Fibroblast of skin of left quadriceps (primary cell): Measurements from ENCODE around the gene ASB5.

Experiments used
- DNase-seq, 2 experiments: peaks; one replicate each; pipeline ENCODE4 v3.0.0-alpha.2; 2013; ENCODE audit warnings: low read depth in 2 of 2

Gene ASB5

DNA sequence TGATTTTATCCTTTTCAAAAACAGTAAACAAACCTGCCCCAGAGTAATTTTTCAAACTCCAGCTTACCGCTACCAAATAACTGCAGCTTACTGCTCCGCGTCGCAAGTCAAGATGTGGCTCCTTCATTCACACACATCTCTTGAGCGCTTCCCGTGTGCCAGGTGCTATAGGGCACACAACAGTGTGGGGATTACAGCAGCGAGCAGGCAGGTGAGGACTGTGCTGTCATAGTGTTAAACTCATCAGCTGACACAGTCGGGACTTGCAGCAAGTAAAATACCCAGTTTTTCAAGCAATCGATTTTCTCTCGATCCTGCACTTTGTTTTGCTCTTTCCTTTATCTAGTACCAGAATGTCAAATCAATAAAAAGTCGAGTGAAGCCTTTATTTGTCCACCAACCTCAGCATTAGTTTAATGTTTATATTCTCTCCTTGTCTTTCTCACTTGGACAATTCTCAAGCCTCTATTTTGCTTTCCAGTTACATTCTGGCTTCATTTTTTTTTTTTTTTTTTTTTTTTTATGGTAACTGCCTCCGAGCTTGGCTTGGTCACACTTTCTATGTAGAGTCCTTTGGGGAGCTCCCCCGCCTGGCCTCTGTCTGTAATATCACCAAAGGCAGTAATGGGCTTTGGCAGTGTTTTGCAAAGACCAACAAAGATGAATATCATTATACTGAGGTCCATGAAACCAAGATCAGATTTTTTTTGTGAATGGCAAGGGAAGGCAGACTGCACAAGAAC lies 8.3 kb upstream of the ASB5 start:
- DNase-seq, result peak in 1 of 2 experiments; percentile 59

DNA sequence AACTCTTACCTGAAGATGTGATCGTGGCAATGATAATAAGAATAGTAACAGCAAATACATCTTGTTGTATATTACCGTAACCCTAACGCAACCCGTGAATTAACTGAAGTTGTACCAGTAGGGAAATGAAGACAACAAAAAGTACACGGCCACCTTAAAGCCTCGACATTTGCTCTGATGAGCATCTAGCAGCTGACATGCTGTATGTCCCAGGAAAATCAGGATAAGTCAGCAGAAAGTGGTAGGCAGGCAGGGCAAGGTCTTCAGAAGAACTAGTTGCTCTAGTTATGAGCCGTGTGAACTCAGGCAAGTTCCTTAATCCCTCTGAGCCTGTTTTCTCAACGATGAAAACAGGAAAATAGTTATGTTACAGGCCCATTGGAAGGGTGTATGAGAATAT lies 7.7 kb upstream of the ASB5 start:
- DNase-seq, result no peak

DNA sequence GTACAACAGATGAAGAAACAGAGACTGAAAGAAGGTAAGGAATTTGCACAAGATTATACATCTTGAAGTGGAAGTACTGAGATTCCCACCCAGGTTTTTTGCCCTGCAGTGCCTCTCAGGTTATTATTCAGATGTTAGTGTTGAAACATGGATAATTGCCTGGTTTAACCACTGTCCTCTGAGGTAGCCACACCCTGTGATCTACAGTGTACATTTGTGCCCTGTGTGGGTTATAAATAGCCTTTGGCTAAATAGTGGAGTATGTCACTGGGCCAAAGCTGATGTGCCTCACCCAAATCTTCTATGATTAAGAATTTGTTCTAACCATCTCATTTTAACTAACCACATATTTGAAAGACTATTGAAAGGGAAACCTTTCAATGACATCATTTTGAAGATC lies 5.4 kb upstream of the ASB5 start:
- DNase-seq, result no peak

DNA sequence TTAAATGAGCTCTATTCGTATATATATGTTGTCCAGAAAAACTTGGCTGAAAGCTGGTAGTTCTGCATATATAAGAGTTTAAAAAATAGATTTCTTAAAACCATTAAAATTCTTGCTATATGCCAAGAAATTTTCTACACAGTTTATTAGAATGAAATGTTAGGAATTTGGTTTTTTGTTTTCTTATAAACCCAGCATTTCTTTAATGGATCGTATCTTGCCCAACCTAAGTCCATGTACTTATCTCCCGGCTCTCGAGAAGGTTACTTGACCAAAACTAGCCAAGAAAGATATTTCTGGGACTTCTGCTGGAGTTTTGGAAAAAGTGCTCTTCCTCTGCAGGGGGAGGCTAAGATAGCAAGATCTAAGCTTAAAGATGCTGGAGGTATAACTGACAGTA lies 4.7 kb upstream of the ASB5 start:
- DNase-seq, result no peak

DNA sequence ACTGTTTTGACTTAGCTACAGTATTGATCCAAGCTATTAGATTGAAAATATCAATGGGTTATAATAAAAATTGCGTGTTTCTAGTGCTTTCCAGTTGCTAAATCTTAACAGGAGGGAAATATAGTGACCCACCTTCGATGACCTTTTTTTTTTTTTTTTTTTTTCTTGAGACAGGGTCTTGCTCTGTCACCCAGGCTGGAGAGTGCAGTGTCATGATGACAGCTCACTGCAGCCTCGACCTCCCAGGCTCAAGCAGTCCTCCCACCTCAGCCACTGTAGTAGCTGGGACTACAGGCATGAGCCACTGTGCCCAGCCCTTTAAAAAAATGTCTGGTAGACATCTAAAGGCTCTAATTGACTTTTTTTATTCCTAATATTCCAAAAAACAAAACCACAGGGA lies 3.8 kb upstream of the ASB5 start:
- DNase-seq, result no peak

DNA sequence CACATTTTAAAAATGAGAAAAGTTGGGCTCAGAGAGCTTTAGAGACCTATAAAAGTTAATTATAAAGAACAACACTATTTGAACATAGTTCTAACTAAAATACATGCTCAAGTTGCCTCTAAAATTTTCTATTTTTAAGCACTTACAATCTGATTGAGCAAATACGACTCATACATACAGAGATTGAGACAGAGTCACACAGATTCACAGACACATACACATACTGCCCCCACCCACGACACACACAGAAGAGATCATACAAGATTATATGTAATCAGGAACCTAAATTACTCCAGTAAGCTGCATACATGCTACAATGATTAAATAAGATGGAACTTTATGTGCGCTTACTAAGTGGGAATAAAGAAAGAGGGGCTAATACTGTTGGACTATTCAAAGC lies 2.7 kb upstream of the ASB5 start:
- no peak for DNase-seq

DNA sequence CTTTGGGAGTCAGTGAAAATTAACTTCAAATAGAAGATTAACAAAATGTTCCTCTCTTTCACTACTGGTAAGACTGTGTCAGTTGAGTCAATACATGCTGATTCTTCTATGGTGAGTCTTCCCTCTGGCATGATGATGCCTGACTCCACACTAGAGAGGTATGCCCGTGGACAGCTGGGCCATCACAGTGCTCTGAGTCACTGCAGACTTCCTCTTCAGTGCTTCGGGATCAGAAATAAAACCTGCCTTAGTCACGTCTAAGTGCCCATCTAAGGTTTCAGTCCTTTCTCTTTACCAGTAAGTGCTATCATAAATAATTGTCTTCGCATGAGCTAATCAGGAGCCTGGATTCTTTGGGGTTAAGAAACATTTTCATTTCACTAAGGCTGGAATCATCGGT lies 1.6 kb upstream of the ASB5 start:
- peak; percentile 97 to 98 for DNase-seq

DNA sequence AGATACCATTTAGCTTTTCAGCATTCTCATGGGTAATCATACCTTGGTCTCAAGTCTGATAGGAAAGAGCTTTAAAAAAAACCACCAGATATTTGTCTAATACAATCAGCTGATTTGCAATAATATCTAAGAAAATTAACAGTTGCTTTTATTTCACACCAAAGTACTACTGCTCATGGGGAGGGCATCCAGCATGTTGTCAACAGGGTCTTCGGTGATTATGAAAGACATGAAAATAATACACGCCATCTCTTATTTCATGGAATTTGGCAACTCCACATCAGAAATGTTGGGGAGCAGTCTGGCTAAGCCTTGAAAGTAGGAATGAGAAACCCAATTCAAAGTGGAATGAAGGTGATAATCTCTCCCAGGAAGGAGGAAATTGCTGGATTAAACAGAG lies 3.0 kb downstream of the ASB5 start:
- no peak for DNase-seq

DNA sequence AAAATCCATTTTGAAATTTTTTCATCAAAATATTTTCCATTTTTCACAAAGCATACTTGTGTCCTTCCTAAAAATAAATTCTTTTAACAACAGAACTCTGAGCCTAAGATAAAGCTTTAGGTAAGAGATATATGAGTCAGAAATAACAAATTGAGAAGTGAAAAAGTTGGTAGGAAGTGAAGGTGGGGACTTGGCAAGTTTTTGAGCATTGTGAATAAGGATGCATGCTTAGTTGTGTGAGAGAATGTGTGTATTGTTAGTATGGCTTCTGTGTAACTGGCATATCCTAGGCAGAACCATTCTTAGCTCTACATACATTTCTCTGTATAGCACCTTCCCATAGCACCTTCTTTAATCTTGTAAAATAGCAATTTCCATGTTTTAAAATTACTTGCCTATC lies 6.8 kb downstream of the ASB5 start:
- no peak for DNase-seq

DNA sequence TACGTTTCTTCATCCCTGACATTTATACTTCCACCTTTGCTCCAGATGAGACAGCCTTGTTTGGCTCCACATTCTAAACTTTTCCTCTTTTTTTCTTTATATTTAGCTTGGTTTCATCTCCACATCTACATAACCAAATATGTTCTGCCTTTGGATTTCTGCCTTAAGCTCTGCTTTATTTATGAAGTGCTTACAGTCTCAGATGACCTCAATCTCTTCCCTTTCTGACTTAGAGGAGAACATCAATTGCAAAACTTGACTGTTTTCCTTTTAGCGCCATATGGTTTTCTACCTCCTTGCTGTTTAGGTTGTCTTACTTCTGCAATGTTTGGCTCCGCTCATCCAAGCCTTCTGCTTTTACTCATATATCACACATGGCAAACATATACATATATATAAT lies 7.5 kb downstream of the ASB5 start:
- peak; percentile 83 for DNase-seq

DNA sequence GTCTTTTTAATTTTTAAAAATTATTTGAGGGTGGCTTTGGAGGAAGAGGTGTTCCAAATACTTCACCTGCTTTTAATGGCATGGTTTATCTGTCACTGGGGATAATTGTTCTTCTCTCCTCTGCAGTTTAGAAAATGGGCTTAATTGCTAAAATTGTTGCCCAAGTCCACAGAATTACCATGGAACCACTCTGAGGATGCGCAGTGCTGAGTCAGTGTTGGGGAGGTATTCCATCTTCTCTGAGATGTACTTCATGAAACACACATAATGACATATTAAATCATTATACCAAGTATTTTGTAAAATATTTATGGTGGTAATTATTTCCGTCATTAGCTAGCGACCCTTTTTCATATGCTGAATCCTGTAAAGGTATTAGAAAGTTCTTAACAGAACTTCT lies 8.0 kb downstream of the ASB5 start:
- no peak for DNase-seq

DNA sequence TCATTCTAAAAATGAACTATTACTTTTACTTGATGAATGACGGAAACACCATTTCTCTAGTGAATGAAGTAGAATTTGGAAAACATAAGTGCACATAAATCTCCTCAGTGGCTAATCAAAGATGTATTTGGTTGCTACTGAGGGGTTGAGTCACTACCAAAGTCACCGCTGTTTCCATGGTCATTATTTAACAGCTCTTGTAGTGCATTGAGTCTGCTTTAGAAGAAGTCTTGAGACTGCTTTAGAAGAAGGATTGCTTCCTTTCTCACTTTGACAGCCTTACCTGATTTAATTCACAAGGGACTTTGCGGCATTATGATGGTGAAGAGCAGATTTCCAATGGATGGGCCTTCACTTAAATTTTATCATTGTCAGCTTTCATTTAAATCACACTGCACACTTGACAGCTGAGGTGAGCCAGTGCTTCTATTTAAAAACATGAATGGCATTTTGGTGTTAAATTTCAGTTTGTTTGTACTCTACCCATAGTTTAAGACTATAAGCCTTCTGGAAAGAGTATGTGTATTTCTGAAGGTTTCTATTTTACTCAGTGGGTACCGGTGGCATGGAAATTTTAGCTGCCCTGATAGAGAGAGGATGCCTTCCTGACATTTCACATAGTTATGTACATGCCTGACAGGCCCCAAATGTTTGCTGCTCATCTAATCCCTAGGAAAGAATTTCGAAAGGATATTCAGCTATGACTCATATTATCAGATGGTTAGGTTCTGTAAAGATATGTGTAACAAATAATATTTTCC lies 9.5 kb downstream of the ASB5 start:
- DNase-seq, result peak; percentile 62 to 65

DNA sequence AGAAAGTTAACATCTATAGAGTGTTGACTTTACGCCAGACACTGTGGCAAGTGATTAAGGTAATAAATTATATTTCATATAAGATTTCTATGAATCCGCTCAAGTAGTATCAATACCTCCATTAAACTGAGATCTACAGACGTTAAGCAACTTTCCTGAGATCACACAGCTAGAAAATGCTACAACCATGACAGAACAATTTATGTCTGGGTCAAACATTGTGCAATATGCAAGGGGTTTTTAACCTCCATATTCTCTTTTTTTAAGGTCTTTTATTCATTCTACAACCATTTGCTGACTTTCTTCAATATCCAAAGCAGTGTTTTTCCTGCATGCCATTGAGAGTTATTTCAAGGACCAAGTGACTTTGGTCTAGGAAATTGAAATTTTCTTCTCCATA lies 10.9 kb downstream of the ASB5 start:
- DNase-seq, result no peak

DNA sequence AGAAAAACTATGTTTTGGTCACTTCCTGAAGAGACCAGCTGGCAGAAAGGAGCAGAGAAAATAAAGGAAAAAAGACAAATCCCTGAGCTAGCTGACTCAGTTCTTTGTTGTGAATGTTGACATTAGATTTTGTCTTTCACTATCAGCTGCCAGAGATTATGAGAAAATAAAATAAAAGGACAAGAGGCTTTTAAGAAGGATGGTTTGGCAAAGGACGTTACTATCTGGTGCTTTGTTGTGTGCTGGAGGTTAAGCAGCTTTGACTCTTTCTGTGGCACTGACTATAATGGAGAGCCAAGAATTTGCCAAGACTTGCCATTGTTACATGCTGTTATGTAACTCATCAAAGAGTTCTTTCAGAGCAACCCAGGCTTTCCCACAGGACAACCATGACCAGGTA lies 12.1 kb downstream of the ASB5 start:
- DNase-seq, result no peak

DNA sequence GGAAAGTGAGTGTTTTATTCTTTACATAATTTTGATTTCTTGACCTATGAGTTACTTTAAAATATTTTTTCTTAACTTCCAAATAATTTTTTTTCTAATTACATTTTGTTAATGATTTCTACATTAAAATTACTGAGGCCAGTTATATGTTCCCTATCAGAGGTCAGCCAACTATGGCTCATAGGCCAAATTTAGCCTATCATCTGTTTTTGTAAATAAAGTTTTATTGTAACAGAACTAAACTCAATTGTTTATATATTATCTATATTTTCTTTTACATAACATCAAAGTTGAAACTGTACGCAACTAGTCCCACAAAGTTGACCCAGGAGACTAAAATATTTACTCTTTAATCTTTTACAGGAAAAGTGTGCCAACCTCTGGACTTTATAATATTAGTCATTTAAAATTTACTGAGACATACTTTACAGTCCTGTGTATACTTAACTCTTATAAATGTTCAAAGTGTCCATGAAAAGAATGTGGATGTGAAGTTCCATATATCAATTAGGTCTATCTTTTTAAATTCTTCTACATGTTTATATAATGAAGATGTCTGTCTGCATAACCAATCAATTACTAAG lies 26.2 kb downstream of the ASB5 start:
- no peak for DNase-seq

DNA sequence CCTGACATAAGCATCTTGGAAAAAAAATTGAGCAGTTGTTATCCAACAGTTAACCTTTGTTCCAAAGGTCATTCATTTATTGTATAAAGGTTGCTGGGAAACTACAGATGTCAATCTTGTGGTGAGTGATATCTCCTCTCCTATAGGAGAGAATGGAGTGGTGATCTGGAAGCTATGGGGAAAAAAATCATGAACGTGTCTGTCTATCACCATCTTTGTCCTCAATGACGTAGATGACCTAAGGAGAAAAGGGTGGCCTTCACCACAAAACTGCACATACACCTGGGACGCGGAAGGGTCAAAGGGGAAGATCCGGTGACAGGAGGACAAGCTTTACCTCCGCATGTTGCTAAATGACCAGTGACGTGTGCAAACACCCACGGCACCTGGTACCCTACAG lies 27.3 kb downstream of the ASB5 start:
- DNase-seq, result no peak

DNA sequence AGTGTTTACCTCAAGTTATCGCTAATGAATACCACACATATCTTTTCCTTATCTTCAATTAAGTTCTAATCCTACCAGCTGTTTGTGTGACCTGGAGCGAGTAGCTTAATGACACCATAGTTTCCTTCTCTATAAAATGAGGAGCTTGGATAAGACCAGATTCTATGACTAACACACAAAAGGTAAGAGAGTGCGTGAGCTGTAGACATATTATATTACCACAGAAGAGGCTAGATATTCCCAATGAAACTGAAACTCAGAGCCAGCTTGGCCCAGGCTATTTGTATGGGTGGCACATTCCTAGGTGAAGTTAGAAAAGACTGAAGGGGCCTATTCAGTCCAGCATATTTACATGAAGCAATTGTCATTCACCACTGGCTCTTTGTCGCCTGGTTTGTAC lies 30.2 kb downstream of the ASB5 start:
- no peak for DNase-seq

DNA sequence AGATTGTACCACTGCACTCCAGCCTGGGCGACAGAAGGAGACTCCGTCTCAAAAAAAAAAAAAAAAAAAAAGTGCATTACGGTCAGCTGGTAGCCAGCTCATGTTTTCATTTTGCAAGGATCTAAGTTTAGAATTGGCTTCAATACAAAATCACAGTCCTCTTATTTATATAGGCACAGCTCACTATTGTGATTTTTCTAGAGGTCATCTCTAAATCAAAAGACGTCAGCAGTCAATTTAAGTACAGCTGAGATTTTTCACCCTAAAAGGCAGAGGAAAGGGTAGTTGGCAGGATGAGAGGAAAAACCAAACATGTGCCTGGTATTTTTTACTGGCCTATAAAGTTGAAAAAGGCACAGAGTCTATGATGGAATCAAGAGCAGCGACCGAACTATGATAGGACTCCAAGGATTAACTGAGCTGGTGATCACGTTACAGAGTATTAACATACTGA lies 30.8 kb downstream of the ASB5 start:
- peak; percentile 58 to 59 for DNase-seq

DNA sequence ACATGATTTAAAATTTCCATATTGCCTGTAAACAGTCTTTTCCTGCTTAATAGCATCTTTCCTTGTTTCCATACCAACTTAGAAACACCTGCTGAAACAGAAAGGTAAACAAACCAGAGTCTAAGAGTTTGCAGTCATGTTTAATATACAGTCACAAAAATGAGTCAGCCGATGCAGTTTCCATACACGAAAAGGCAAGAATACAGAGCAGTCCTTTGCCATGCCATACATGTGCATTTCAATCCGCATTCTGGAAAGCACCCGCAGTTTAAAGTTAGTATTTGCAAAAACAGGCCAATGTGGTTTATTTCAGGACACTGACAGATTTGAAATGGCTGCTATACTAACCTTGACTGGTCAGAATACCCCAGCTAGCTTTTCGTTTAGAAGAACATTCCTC lies 32.1 kb downstream of the ASB5 start:
- DNase-seq, result no peak

DNA sequence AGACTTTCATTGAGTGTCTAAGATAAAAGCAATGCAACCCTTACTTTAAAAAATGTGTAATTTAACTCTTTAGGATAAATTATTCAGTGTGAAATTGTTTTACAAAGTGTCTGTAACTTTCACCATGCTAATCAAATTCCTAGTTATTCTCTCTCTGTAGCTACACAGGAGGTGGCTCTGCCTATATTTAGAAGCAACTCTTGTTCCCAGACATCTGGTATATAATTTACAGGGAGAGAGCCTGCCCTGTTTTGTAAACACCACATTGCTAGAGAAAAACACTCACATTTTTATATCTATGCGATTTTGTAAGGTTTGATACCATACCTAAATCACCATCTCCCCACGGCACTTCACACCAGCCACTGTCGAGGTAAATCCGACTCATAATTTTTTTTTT lies 38.2 kb downstream of the ASB5 start:
- no peak for DNase-seq

DNA sequence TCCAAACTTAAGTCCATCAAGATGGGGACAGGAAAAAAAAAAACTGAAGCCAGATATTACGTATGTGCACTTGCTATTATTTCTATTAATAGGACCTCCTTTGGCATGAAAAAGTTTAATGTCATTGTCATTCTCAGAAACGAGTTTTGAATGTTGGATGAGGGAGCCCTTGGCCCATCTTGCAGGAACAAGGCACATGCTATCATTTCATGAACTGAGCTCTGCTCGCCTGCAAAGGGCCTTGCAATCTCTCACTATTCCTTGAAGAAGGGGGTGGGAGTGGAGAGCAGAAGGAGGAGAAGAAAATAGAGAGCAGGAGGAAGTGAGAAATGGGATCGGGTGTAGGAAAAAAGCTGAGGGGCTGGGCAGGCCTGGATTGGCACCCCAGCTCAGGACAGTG lies 39.4 kb downstream of the ASB5 start:
- no peak for DNase-seq

DNA sequence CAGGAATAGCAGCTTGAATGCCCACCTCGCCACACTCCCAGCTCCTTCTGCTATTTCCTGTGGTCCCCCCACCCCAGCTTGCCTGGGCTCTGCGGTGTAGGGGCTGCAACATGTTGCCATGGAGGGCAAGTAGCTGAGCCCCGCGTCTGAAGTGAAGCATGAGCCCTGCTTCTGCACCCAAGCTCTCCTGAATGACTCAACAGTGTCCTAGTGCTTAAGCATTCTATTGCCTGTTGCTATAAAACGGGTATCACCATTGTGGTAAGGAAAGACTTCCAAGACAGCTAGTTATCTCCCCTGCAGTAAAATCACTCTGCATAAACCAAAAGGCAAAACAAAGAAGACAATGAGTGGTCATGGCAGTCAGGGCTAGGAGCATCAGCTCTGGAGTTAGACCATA lies 42.3 kb downstream of the ASB5 start:
- no peak for DNase-seq

DNA sequence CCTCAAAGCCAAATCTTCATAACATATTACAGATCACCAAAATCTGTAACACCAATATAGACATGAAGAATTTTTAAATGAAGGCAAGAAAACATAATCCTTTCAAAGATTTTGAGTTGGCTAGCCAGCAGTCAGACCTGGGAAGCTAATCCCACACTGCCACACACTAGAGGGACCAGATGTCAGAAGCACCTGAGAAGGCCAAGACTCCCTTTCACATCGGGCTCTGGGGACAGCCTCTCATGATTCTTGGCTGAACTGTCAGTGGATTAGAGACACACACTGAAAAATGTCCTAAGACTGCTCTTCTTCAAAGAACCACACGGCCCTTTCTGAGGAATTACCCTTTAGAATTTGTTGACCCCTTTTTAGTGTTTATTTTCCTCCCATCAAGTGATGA lies 45.5 kb downstream of the ASB5 start:
- no peak for DNase-seq
